SKM-1 treated with dmso at 0.1 percent for 144 hours (cell line): ENCODE data around the gene VEGFB.

Experiments used
- DNase-seq: peaks from one replicate; lab custom pipeline; 2025; ENCODE audit not compliant: unreplicated experiment; lab: John Stamatoyannopoulos, UW

Gene VEGFB

DNA sequence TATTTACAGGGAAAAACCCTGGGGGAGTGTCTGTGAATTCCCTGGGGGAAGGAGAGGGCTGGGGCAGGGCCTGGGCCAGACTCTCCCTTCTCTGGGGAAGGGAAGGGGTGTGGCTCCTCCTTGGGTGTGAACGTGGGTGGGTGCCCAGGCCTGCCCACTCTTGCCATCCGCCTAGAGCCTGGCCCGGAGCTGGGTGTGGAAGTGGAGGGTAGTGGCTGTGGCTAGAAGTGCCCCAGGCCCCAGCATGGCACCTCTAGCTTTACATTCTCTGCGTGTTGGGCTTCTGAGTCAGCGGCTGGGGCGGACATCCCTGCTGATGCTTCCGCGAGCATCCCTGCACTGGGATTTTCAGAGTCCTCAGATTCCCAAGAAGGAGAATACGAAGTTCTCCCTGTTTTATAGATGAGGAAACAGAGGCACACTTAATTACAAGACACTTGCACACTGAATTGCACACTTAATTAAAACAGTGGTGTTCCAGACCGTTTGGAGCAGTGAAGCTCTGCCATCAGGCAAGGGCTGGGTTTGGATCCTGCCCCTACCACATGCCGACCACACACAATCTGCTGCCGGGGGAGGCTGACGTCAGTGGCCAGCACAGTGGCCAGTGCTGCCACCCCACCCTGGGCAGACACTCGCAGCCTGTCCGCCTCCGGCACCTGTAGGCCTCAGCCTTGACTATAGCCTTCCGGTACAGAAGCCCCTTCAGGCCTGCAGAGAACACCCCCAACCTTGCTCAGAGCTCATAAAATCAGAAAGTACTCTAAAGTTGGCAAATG lies 42.5 kb downstream of the VEGFB start:
- no peak for DNase-seq

DNA sequence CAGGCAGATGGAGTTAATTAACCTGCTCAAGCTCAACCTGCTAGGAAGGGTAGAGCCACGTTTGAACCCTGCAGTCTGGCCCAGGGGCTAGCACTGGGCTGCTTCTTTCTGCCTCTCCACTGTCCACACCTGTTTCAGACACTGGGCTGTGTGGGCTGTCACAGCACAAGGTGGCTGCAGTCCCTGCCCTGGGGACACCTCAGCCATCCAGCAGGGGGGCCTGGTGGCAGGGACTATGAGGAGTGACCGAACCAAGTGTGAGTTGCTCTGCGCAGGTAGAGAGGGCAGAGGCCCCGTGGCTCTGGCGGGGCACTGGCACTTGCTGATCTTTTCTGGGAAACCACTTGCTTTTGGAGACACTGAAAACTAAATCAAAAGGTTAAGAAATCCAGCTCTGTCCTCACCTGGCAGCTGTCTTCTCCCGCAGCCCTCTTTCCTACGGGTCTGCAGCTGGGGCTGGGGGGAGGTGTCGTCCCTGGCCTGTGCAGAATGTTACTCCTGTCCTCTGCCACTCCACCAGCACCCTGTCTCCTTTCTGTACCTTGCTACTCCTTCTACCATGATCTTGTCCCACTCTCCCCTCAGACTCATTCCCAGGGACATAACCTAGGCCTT lies 44.3 kb downstream of the VEGFB start:
- DNase-seq: no peak

DNA sequence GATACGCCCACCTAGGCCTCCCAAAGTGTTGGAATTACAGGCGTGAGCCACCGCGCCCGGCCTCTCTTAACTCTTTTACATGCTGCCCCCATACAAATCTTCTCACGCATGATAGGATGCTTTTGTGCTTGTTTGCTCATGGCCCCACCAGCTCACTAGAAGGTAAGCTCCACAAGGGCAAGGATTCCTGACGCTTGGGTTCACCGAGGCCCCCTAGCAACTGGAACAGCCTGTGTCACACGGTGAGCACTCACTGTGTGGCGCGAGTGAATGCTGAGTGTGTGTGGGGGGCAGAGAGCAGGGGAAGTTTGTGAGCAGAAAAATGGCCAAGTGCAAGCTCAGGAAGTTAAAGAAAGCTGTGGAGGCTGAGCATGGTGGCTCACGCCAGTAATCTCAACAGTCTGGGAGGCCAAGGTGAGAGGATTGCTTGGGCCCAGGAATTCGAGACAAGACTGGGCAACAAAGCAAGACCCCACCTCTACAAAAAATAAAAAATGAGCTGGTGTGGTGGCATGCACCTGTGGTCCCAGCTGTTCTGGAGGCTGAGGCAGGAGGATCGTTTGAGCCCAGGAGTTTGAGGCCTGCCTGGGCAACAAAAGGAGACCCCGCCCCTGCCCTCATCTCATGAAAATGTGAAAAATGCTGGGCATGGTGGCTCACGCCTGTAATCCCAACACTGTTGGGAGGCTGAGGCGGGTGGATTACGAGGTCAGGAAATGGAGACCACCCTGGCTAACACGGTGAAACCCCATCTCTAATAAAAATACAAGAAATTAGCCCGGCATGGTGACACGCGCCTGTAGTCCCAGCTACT lies 47.8 kb downstream of the VEGFB start:
- DNase-seq: no peak

DNA sequence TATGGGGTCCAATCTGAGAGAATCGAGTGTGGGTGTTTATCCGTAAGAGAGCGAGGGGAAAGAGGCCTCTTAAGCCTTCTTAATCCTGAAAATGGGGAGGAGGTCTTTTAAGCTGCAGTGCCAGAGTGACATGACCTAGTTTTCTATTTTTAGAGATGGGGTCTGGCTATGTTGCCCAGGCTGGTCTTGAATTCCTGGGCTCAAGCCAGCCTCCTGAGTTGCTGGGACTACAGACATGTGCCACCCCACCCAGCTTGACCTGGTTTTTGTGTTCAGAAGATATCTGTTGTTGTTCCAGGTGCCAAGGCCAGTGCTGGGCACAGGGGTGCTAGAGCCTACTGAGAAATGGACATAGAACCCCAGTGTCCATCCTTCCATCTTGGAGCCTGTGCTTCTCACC lies 48.7 kb downstream of the VEGFB start:
- no peak for DNase-seq

GRCh38 chr11:64284048-64284961 lies 49.9 kb downstream of the VEGFB start, which contains the start of gene BAD:
Gene BAD, minus strand, starts transcription at chr11:64284665. Its CDS starts 297 bp downstream, at chr11:64284368.
- peak; percentile 93 for DNase-seq

DNA sequence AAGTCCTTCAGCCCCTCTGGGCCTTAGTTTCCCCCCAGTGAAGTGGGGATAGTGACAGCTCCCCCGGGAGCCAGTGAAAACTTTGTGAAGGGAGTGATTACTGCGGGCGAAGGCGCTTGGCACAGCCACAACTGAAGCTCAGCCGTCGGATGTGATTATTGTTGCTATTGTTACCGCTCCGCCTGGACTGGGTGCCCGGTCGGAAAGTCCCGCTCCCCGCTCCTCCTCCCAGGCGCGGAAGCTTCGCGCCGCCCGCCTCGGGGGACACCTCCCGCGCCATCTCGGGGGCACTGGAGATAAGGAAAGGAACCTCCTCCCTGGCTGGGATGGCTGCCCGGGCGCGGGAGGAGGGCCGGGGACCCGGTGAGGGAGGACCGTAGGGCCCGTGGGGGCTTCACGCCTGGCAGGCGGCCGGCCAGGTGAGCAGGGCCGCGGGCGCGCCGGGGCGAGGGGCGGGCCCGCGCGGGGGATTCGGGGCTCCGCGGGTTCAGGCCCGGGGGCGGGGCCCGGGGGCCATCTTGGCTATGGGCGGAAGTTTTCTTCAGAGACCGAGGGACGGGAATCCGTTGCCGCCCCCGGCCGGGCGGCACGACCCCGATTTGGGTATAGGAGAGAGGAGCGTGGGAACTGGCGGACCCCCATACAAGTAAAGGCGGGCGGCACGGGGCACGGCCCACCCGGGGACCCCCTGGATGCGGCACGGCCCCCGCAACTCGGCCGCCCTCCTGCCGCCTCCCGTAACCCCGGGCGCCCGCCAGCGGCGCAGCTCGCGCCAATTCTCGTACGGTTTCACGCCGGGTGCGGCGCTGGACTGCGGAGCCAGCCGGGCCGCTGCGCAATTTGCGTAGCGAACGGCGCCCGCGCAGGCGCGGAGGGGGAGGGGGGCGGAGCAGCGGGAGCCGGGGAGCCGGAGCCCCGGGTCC lies 50.8 kb downstream of the VEGFB start, which contains the start of gene GPR137:
Gene GPR137 (plus strand): TSS at position 887 of the 923 bp plus-strand sequence. CDS start 677 bp downstream, outside the sequence.
- peak; percentile 65 for DNase-seq

GRCh38 chr11:64285885-64286800 lies 51.8 kb downstream of the VEGFB start:
- DNase-seq: no peak

GRCh38 chr11:64286801-64287159 lies 52.4 kb downstream of the VEGFB start:
- no peak for DNase-seq

- no peak for DNase-seq
Observed at GRCh38 chr11:64287676-64288352, 53.4 kb downstream of the VEGFB start.

- no peak for DNase-seq
Observed at GRCh38 chr11:64288353-64288750, 54.0 kb downstream of the VEGFB start.
